IMR-90 (cell line): ENCODE results near the gene TENM4. TPM values are rescaled to one million over a fixed set of nuclear protein-coding genes. Genes with fewer than 3 reads are reported as not detected.

Source experiments
- ATAC-seq: fragments of 200-7000 bp; cut with Tn5 transposase; 2 replicates; pipeline ENCODE4 v1.9.1; 2020; ENCODE audit warnings: low read depth, mild to moderate bottlenecking, moderate library complexity
- BruUV-seq: library from RNA; stranded (reverse); fragments of 400-500 nt; replicated peaks from 2 replicates; lab custom pipeline; 2021; lab: Mats Ljungman, UMichigan
- CTCF ChIA-PET: fragments of 300-600 bp; formaldehyde crosslinking; extraction: SDS; loops from one replicate; lab custom pipeline; 2021; ENCODE audit warnings: antibody characterized with exemption; lab: Yijun Ruan, JAX
- POLR2A ChIA-PET: fragments of 300-600 bp; sonication (Branson Sonifier 250); formaldehyde crosslinking; loops from one replicate; lab custom pipeline; 2022; ENCODE audit warnings: antibody characterized with exemption; ENCODE audit not compliant: unreplicated experiment; lab: Charles Lee
- DNase-seq: peaks from one replicate; pipeline ENCODE4 v3.0.0; 2013
- H2AFZ ChIP-seq: replicated peaks from 2 replicates; pipeline ENCODE3; 2013; ENCODE audit warnings: low read length, mild to moderate bottlenecking; ENCODE audit not compliant: poor library complexity
- H2AK5ac ChIP-seq: 2 replicates; pipeline ENCODE4 v1.6.1; 2013; ENCODE audit warnings: low read depth, low read length, inconsistent platforms
- H2AK9ac ChIP-seq: replicated peaks from 2 replicates; pipeline ENCODE3; 2013; ENCODE audit warnings: mild to moderate bottlenecking, low read depth, low read length, moderate library complexity; ENCODE audit not compliant: poor library complexity
- H2BK120ac ChIP-seq: 2 replicates; pipeline ENCODE4 v1.6.1; 2013; ENCODE audit warnings: low read depth, low read length, inconsistent platforms
- H2BK15ac ChIP-seq: 3 replicates; pipeline ENCODE4 v1.6.1; 2013; ENCODE audit warnings: low read depth, low read length, inconsistent platforms
- H2BK20ac ChIP-seq: 2 replicates; pipeline ENCODE4 v1.6.1; 2013; ENCODE audit warnings: low read depth, mild to moderate bottlenecking, inconsistent platforms, low read length, moderate library complexity
- H2BK5ac ChIP-seq: 2 replicates; pipeline ENCODE4 v1.6.1; 2013; ENCODE audit warnings: mild to moderate bottlenecking, low read depth, low read length, inconsistent platforms; ENCODE audit not compliant: poor library complexity, severe bottlenecking
- H3K14ac ChIP-seq: replicated peaks from 2 replicates; pipeline ENCODE4 v1.6.1; 2013; ENCODE audit warnings: low read depth, low read length, inconsistent platforms
- H3K18ac ChIP-seq: 2 replicates; pipeline ENCODE4 v1.6.1; 2013; ENCODE audit warnings: low read depth, low read length, control low read depth
- H3K23ac ChIP-seq: 2 replicates; pipeline ENCODE4 v1.6.1; 2013; ENCODE audit warnings: low read depth, low read length, inconsistent platforms
- H3K27ac ChIP-seq: 2 replicates; pipeline ENCODE4 v1.5.1; 2013; ENCODE audit warnings: mild to moderate bottlenecking, control low read depth, low read length; ENCODE audit not compliant: insufficient read depth
- H3K27me3 ChIP-seq: 2 replicates; pipeline ENCODE4 v1.6.1; 2013; ENCODE audit warnings: low read length; ENCODE audit not compliant: control insufficient read depth, insufficient read depth
- H3K36me3 ChIP-seq: 2 replicates; pipeline ENCODE4 v1.6.1; 2013; ENCODE audit warnings: low read length, mixed read lengths; ENCODE audit not compliant: control insufficient read depth, insufficient read depth
- H3K4ac ChIP-seq: 2 replicates; pipeline ENCODE4 v1.6.1; 2013; ENCODE audit warnings: low read depth, low read length, inconsistent platforms
- H3K4me1 ChIP-seq: 2 replicates; pipeline ENCODE4 v1.6.1; 2013; ENCODE audit warnings: low read length, mixed read lengths; ENCODE audit not compliant: control insufficient read depth, insufficient read depth
- H3K4me2 ChIP-seq: 2 replicates; pipeline ENCODE4 v1.6.1; 2013; ENCODE audit warnings: low read depth, mild to moderate bottlenecking, control low read depth, low read length, moderate library complexity
- H3K4me3 ChIP-seq: 2 replicates; pipeline ENCODE4 v1.5.1; 2013; ENCODE audit warnings: low read depth, mild to moderate bottlenecking, control low read depth, low read length, moderate library complexity; ENCODE audit not compliant: insufficient read depth
- H3K56ac ChIP-seq: 2 replicates; pipeline ENCODE4 v1.6.1; 2013; ENCODE audit warnings: low read length, inconsistent platforms; ENCODE audit not compliant: insufficient read depth; ENCODE audit errors: extremely low read depth
- H3K79me1 ChIP-seq, 2 experiments: 2 replicates each; pipeline ENCODE4 v1.6.1; 2013; ENCODE audit warnings: low read length in 2 of 2, inconsistent platforms in 1 of 2, low read depth in 1 of 2
- H3K9ac ChIP-seq: 2 replicates; pipeline ENCODE4 v1.6.1; 2013; ENCODE audit warnings: low read depth, low read length, control low read depth
- H3K9me1 ChIP-seq: 2 replicates; pipeline ENCODE4 v1.6.1; 2013; ENCODE audit warnings: low read length, inconsistent platforms; ENCODE audit not compliant: insufficient read depth
- H3K9me3 ChIP-seq: 2 replicates; pipeline ENCODE4 v1.6.1; 2013; ENCODE audit warnings: low read length; ENCODE audit not compliant: control insufficient read depth, insufficient read depth
- H4K20me1 ChIP-seq: 2 replicates; pipeline ENCODE4 v1.6.1; 2013; ENCODE audit warnings: low read length, inconsistent platforms; ENCODE audit not compliant: insufficient read depth
- H4K5ac ChIP-seq: 2 replicates; pipeline ENCODE4 v1.6.1; 2013; ENCODE audit warnings: mild to moderate bottlenecking, low read depth, low read length, control low read depth
- H4K8ac ChIP-seq, 2 experiments: 2 replicates each; pipeline ENCODE4 v1.6.1; 2013; ENCODE audit warnings: low read depth in 2 of 2, low read length in 2 of 2, control low read depth in 1 of 2, inconsistent platforms in 1 of 2
- H4K91ac ChIP-seq: 2 replicates; pipeline ENCODE4 v1.6.1; 2013; ENCODE audit warnings: low read depth, low read length, inconsistent platforms; ENCODE audit not compliant: insufficient read depth
- CEBPB ChIP-seq: IDR thresholded peaks from 2 replicates; pipeline ENCODE4 v1.6.1; 2012; ENCODE audit warnings: low read depth, low read length, improper control_type of control experiment
- CTCF ChIP-seq: conservative IDR thresholded peaks from 2 replicates; pipeline ENCODE4 v1.5.1; 2012; ENCODE audit warnings: mild to moderate bottlenecking, low read depth, low read length, improper control_type of control experiment
- ELK1 ChIP-seq: fragments of 150-350 bp; IDR thresholded peaks from 2 replicates; pipeline ENCODE4 v1.6.1; 2016; ENCODE audit warnings: low read depth, mild to moderate bottlenecking, low read length, moderate library complexity, borderline replicate concordance
- WGBS, 2 experiments: methylation state at CpG; one replicate each; pipeline versions ENCODE4 v1.1.5 to v1.1.7; 2013; ENCODE audit warnings: missing lambda C conversion rate in 2 of 2; ENCODE audit not compliant: insufficient read length in 1 of 2; ENCODE audit errors: extremely low coverage in 2 of 2; 5-methylcytosine and 5-hydroxymethylcytosine counted together
- dilution Hi-C: fragments of 300-500 bp; cut with HindIII; formaldehyde crosslinking; loops from one replicate; pipeline ENCODE4 v1.14.3; 2018; ENCODE audit warnings: low sequenced_read_pairs; ENCODE audit not compliant: unreplicated experiment
- in situ Hi-C: fragments of 300-500 bp; cut with MboI; formaldehyde crosslinking; loops from 3 replicates; pipeline ENCODE4 v1.14.3; 2019; ENCODE audit warnings: low sequenced_read_pairs, inconsistent platforms, mixed read lengths
- intact Hi-C: fragments of 100-400 bp; cut with micrococcal nuclease; formaldehyde crosslinking; loops from 2 replicates; pipeline ENCODE4 v1.10.0; 2022
- polyA plus RNA-seq, 3 experiments: library from polyadenylated mRNA; depleted of rRNA; stranded (reverse); fragments of >200 nt; gene quantifications; 2 replicates each; pipeline ENCODE4 v1.2.3, GENCODE V29; 2012; ENCODE audit warnings: low replicate concordance in 1 of 3
- total RNA-seq: library from RNA; depleted of rRNA; stranded (reverse); fragments of >200 nt; gene quantifications from 2 replicates; pipeline ENCODE4 v1.2.3, GENCODE V29; 2012

TENM4 gene
- total and polyA plus RNA-seq, 2 of the 4 experiments (the other 2 are of a cell fraction): 7.4 to 9.0 TPM

GRCh38 chr11:79241205-79241851 is 199.5 kb downstream of the TENM4 start:
- WGBS, 2 experiments: 90% methylated on average over 2 of the region's 7 CpGs; no CpG with 5 or more reads in 1 of the 2 experiments
- Histone ChIP-seq H3K27me3 (no peaks in the 10 kb centered on the region), H2BK120ac (no peak overlapping the region), H2AK5ac (no peak overlapping the region), H4K8ac (no peak overlapping the region), H4K91ac (no peak overlapping the region; the same call in 1 of the 2 replicates), H2AK9ac (no peak overlapping the region), H4K20me1 (peaks cover 7% of the 10 kb centered on the region; the same call in 1 of the 2 replicates), H2AFZ (no peak overlapping the region), H2BK5ac (no peak overlapping the region), H3K14ac (no peak overlapping the region), H3K9me3 (no peaks in the 10 kb centered on the region), H3K9ac (no peak overlapping the region), H3K27ac (no peak overlapping the region), H4K5ac (no peak overlapping the region), H3K4me2 (no peak overlapping the region), H3K9me1 (peaks cover 11% of the 10 kb centered on the region), H3K4me1 (peaks cover 31% of the 10 kb centered on the region), H3K23ac (no peak overlapping the region), H3K36me3 (no peaks in the 10 kb centered on the region), H3K18ac (no peak overlapping the region; the same call in 1 of the 2 replicates), H3K4ac (no peak overlapping the region), H3K4me3 (no peak overlapping the region), H3K79me1 (0 out of 4 replicates have a peak, but pooled peaks cover 0 to 3% of the 10 kb centered on the region in 2 experiments), H3K56ac (no peak overlapping the region), H2BK15ac (no peak overlapping the region), H2BK20ac (no peak overlapping the region)
- CTCF ChIA-PET: no interaction called here
- dilution Hi-C loops (no loop called here), intact Hi-C loops (loop anchor here (10.0 kb wide), 1 partner anchor 447 kb away; no protein-coding TSS in a partner anchor), in situ Hi-C loops (no loop called here)
- POLR2A ChIA-PET: no interaction called here
- no peak for TF ChIP-seq CTCF
- TF ChIP-seq CEBPB: no peak
- no peak for TF ChIP-seq ELK1
- ATAC-seq: no peak
- BruUV-seq: no TSS peak
- DNase-seq: no peak
